ENCODE data around the gene TSHZ2.

GRCh38 chr20:53149890-53150205 lies 177.7 kb downstream of the TSHZ2 start:
- TF ChIP-seq CTCF (IDR thresholded peaks at IDR 0.05) = no peak
- TF ChIP-seq POLR2A (IDR thresholded peaks at IDR 0.05) = no peak

Measured in testis (tissue), 2 donors.